GM23248 (cell line): ENCODE results near the gene KEL.

Source experiments
- EZH2 ChIP-seq: fragments of 200-600 bp; sonication (generic); IDR thresholded peaks from 2 replicates; pipeline ENCODE4 v1.6.1; 2018; ENCODE audit warnings: antibody characterized with exemption, mild to moderate bottlenecking; ENCODE audit not compliant: insufficient read depth, poor library complexity, severe bottlenecking
- EZH2phosphoT487 ChIP-seq: fragments of 200-600 bp; sonication (generic); IDR thresholded peaks from 2 replicates; pipeline ENCODE4 v1.6.1; 2018; ENCODE audit warnings: antibody characterized with exemption, moderate library complexity, mild to moderate bottlenecking, low read depth; ENCODE audit not compliant: insufficient read depth

DNA sequence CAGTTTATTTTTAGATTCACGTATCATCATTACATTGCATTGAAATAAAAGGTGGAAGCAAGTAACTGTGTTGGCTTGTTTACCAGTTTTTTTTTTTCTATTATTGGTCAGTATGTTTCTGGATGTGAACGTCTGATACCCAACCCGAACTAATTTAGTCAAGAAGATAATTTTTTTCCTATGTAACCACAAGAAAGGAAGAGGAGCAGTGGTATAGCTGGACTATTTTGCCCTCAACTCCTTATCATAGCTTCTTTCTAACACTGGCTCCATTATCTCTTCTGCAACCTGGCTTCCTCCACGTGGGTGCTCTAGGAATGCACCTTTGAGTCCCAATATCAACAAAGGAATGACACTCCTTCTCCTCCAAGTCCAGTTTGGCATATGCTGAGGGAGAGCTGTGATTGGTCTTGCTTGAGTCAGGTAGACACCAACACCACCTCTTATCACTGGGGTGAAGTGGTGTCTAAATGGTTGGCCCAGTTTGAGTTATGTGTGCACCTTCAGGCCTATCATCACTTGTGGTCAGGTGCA lies 35.4 kb upstream of the KEL start:
- no peak for TF ChIP-seq EZH2phosphoT487
- no peak for TF ChIP-seq EZH2
